ENCODE data around the gene S100A8.

DNA sequence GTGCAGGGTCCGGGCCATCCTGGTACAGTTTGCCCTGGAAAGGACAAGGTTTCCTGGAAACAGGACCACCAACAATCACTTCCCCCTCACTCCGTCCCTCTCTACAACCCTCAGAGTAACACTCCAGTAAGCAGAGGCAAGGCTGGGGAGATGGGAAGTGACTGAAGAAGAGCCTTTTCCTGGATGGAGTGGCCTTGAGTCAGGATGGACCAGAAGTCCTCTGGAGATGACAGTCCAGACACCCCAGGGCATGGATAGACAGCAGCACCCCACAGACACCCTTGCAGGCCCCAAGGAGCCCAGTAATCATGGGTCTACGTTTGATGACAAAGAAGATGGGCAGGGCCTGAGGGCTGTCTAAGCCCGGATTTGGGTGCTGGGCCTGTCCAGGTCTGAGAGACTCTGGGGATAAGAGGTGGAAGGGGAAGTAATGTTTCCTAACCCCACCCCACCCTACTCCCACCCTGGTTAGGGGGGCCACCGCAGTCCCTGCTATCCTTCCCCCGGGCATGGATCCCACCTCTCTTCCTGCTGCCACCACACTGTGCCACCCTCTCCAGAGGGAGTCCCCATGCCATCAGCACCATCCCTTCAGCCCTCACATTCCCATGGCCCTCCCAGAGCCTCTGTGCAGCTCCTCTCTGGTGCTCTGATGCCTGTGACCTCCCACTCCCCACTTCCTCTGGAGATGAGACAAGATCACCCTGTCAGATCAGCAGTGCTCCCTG lies 7.2 kb upstream of the S100A8 start:
- TF ChIP-seq CTCF (conservative IDR thresholded peaks at IDR 0.05; ENCODE audit: low read depth, low read length) (no peak), EZH2 (IDR thresholded peaks at IDR 0.05; ENCODE audit: borderline replicate concordance, low read depth, low read length, poor library complexity, severe bottlenecking) (no peak)
